GM12801 (cell line): ENCODE results near the gene GBP6.

Experiments
- CTCF ChIP-seq: IDR thresholded peaks from one replicate; pipeline ENCODE4 v1.5.1; 2011; ENCODE audit warnings: control low read depth; ENCODE audit not compliant: insufficient read length; ENCODE audit errors: extremely low read depth

Gene GBP6

GRCh38 chr1:89381618-89382017 is 17.8 kb downstream of the GBP6 start:
- no peak for TF ChIP-seq CTCF

GRCh38 chr1:89382479-89382878 is 18.6 kb downstream of the GBP6 start:
- no peak for TF ChIP-seq CTCF

- TF ChIP-seq CTCF: no peak
Observed at GRCh38 chr1:89383185-89383584, 19.3 kb downstream of the GBP6 start.

GRCh38 chr1:89390707-89391106 is 26.8 kb downstream of the GBP6 start:
- TF ChIP-seq CTCF: no peak

GRCh38 chr1:89391686-89392085 is 27.8 kb downstream of the GBP6 start:
- no peak for TF ChIP-seq CTCF

- TF ChIP-seq CTCF: no peak
Observed at GRCh38 chr1:89394851-89395250, 31.0 kb downstream of the GBP6 start.

GRCh38 chr1:89396902-89397301 is 33.0 kb downstream of the GBP6 start:
- no peak for TF ChIP-seq CTCF
